HepG2 (cell line): ENCODE data around the gene ALCAM. TPM values are rescaled to one million over a fixed set of nuclear protein-coding genes. Genes with fewer than 3 reads are reported as not detected.

ENCODE experiments used
- ARID4A ChIP-seq: sonication (generic); formaldehyde crosslinking; IDR thresholded peaks from 2 replicates; pipeline ENCODE4 v1.5.0; 2020; ENCODE audit warnings: mild to moderate bottlenecking, missing genetic modification reagents, borderline replicate concordance
- GABPA ChIP-seq, 2 experiments: IDR thresholded peaks; 2 replicates each; pipeline ENCODE4 v1.6.1; 2011 to 2016; ENCODE audit warnings: low read depth in 2 of 2, low read length in 1 of 2, missing biosample characterization in 1 of 2, missing genetic modification characterization in 1 of 2
- GATAD2A ChIP-seq: IDR thresholded peaks from 2 replicates; pipeline ENCODE4 v1.6.1; 2016
- HNF4G ChIP-seq, 2 experiments: sonication (generic) in 1 of 2; formaldehyde crosslinking in 1 of 2; IDR thresholded peaks; 2 replicates each; pipeline versions ENCODE4 v1.4.0 to v1.6.1; 2011 to 2020; ENCODE audit warnings: borderline replicate concordance in 2 of 2, low read depth in 2 of 2, mild to moderate bottlenecking in 2 of 2, low read length in 1 of 2, missing genetic modification reagents in 1 of 2, moderate library complexity in 1 of 2
- KLF11 ChIP-seq: IDR thresholded peaks from 2 replicates; pipeline ENCODE4 v1.6.1; 2016; ENCODE audit warnings: missing compliant biosample characterization
- MTF2 ChIP-seq: sonication (generic); formaldehyde crosslinking; IDR thresholded peaks from 2 replicates; pipeline ENCODE4 v1.5.0; 2020; ENCODE audit warnings: missing genetic modification reagents, borderline replicate concordance
- NR1H2 ChIP-seq: sonication (generic); formaldehyde crosslinking; IDR thresholded peaks from 2 replicates; pipeline ENCODE4 v1.8.1; 2022; ENCODE audit warnings: low read depth, missing genetic modification reagents, borderline replicate concordance
- PHF20 ChIP-seq: sonication (generic); formaldehyde crosslinking; IDR thresholded peaks from 2 replicates; pipeline ENCODE4 v1.5.0; 2020; ENCODE audit warnings: mild to moderate bottlenecking, missing genetic modification reagents
- PTBP1 ChIP-seq: fragments of 200-400 bp; formaldehyde crosslinking; IDR thresholded peaks from 2 replicates; pipeline ENCODE4 v1.6.1; 2018; ENCODE audit warnings: low read length, low read depth; ENCODE audit not compliant: poor library complexity, severe bottlenecking
- SP1 ChIP-seq, 2 experiments: fragments of 450-650 bp in 1 of 2; sonication (generic) in 1 of 2; formaldehyde crosslinking in 1 of 2; IDR thresholded peaks; 2 replicates each; pipeline versions ENCODE4 v1.4.0 to v1.6.1; 2016 to 2020; ENCODE audit warnings: missing genetic modification reagents in 1 of 2
- U2AF1 ChIP-seq: fragments of 200-400 bp; formaldehyde crosslinking; optimal IDR thresholded peaks from 2 replicates; pipeline ENCODE3; 2017; ENCODE audit warnings: mild to moderate bottlenecking, low read depth, low read length
- ZNF20 ChIP-seq: sonication (generic); formaldehyde crosslinking; IDR thresholded peaks from 2 replicates; pipeline ENCODE4 v1.4.0; 2020; ENCODE audit warnings: mild to moderate bottlenecking, moderate library complexity, missing genetic modification reagents
- ZNF557 ChIP-seq: sonication (generic); formaldehyde crosslinking; IDR thresholded peaks from 2 replicates; pipeline ENCODE4 v1.4.0; 2020; ENCODE audit warnings: missing genetic modification reagents
- ZNF614 ChIP-seq: IDR thresholded peaks from 2 replicates; pipeline ENCODE4 v1.6.1; 2018; ENCODE audit warnings: missing biosample characterization, missing genetic modification reagents, inconsistent platforms, borderline replicate concordance
- ZNF709 ChIP-seq: sonication (generic); formaldehyde crosslinking; IDR thresholded peaks from 2 replicates; pipeline ENCODE4 v1.5.0; 2020; ENCODE audit warnings: mild to moderate bottlenecking, missing genetic modification reagents
- ZNF775 ChIP-seq: sonication (generic); formaldehyde crosslinking; IDR thresholded peaks from 2 replicates; pipeline ENCODE4 v1.4.0; 2020; ENCODE audit warnings: missing genetic modification reagents, mild to moderate bottlenecking, moderate library complexity, borderline replicate concordance
- ZNF781 ChIP-seq: sonication (generic); formaldehyde crosslinking; IDR thresholded peaks from 2 replicates; pipeline ENCODE4 v1.5.1; 2020; ENCODE audit warnings: borderline replicate concordance, mild to moderate bottlenecking, missing genetic modification reagents; ENCODE audit errors: not compliant biosample characterization
- ZNF782 ChIP-seq: sonication (generic); formaldehyde crosslinking; IDR thresholded peaks from 2 replicates; pipeline ENCODE4 v1.4.0; 2020; ENCODE audit warnings: missing genetic modification reagents, mild to moderate bottlenecking, borderline replicate concordance
- ZSCAN25 ChIP-seq: sonication (generic); formaldehyde crosslinking; IDR thresholded peaks from 2 replicates; pipeline ENCODE4 v1.8.0; 2022; ENCODE audit warnings: mild to moderate bottlenecking, missing genetic modification reagents
- polyA plus RNA-seq, 8 experiments: library from polyadenylated mRNA; depleted of rRNA in 3 of 8; stranded (reverse) in 7 of 8; unstranded in 1 of 8; fragments of >200 nt; fragmentation: Illumina TruSeq in 4 of 8; extraction: Trizol in 4 of 8; gene quantifications; 2 replicates each; pipeline versions ENCODE4 v1.2.1 to v1.2.3, GENCODE V29; 2011 to 2016; ENCODE audit warnings: low read depth in 4 of 8, missing spikeins in 1 of 8, mixed read lengths in 1 of 8; ENCODE audit not compliant: insufficient read depth in 1 of 8
- total RNA-seq, 5 experiments: library from RNA; depleted of rRNA; stranded (reverse); fragments of >200 nt; fragmentation: Illumina TruSeq; extraction: Trizol; gene quantifications; 2 replicates each; pipeline ENCODE4 v1.2.3, GENCODE V29; 2016; ENCODE audit warnings: low read depth in 1 of 5
- TF ChIP-seq, protein P1 (sequence below), 2 experiments: sonication (generic) in 1 of 2; formaldehyde crosslinking in 1 of 2; IDR thresholded peaks; 2 replicates each; pipeline versions ENCODE4 v1.5.1 to v1.6.1; 2011 to 2020; ENCODE audit warnings: borderline replicate concordance in 1 of 2, low read depth in 1 of 2, low read length in 1 of 2, mild to moderate bottlenecking in 1 of 2, missing genetic modification reagents in 1 of 2, moderate library complexity in 1 of 2

ALCAM gene
- total and polyA plus RNA-seq, 2 of the 13 experiments (the other 11 are each of a cell fraction or from before 2014, with no cell fraction given) = 26.0 to 33.1 TPM

- TF ChIP-seq ZSCAN25 (CRISPR knock-in tag) (no peak), MTF2 (CRISPR knock-in tag) (no peak), PHF20 (no peak), ZNF781 (CRISPR knock-in tag) (no peak), ZNF614 (CRISPR knock-in tag) (peak; percentile 61; the same call in 1 of the 2 replicates), HNF4G (IDR thresholded peaks at IDR 0.05; ENCODE audit: borderline replicate concordance, low read depth, low read length) (no peak), HNF4G (CRISPR knock-in tag; IDR thresholded peaks at IDR 0.05; ENCODE audit: borderline replicate concordance, low read depth) (no peak), GABPA (IDR thresholded peaks at IDR 0.05; ENCODE audit: low read depth, low read length) (no peak), GABPA (CRISPR knock-in tag; IDR thresholded peaks at IDR 0.05; ENCODE audit: low read depth) (peak; percentile 61), ZNF782 (CRISPR knock-in tag) (no peak), SP1 (IDR thresholded peaks at IDR 0.05) (no peak), SP1 (CRISPR knock-in tag; IDR thresholded peaks at IDR 0.05) (no peak), ZNF775 (CRISPR knock-in tag) (no peak; the same call in 1 of the 2 replicates), ZNF709 (no peak), ZNF20 (no peak), KLF11 (CRISPR knock-in tag) (no peak), ARID4A (CRISPR knock-in tag) (no peak; the same call in 1 of the 2 replicates), GATAD2A (peak; percentile 99), NR1H2 (CRISPR knock-in tag) (no peak), PTBP1 (no peak), U2AF1 (no peak), ZNF557 (no peak)
- TF ChIP-seq, protein P1, sequence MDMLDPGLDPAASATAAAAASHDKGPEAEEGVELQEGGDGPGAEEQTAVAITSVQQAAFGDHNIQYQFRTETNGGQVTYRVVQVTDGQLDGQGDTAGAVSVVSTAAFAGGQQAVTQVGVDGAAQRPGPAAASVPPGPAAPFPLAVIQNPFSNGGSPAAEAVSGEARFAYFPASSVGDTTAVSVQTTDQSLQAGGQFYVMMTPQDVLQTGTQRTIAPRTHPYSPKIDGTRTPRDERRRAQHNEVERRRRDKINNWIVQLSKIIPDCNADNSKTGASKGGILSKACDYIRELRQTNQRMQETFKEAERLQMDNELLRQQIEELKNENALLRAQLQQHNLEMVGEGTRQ (IDR thresholded peaks at IDR 0.05; ENCODE audit: low read depth, low read length) = no peak
- TF ChIP-seq, protein P1 (CRISPR knock-in tag; IDR thresholded peaks at IDR 0.05; ENCODE audit: borderline replicate concordance) = no peak
Observed at GRCh38 chr3:105387122-105387751, 20.5 kb downstream of the ALCAM start (continued).
